OCI-LY1 (cell line): Measurements from ENCODE around the gene DPY19L3.
A peak's percentile ranks its signal among the peaks of the same experiment; 100 is the strongest.

Experiments used
- H2AFZ ChIP-seq: fragments of 200-600 bp; sonication (generic), shearing (Covaris generic); 2 replicates; pipeline ENCODE4 v1.6.0; 2014; ENCODE audit warnings: antibody characterized with exemption, mild to moderate bottlenecking, low read length
- H3F3A ChIP-seq: fragments of 200-600 bp; sonication (generic), shearing (Covaris generic); 2 replicates; pipeline ENCODE4 v1.6.0; 2014; ENCODE audit warnings: mild to moderate bottlenecking, antibody characterized with exemption, low read length, moderate library complexity; ENCODE audit not compliant: insufficient read depth
- H3K27ac ChIP-seq: fragments of 200-600 bp; sonication (generic); 2 replicates; pipeline ENCODE4 v1.5.1; 2014; ENCODE audit warnings: low read length, mixed run types, mild to moderate bottlenecking, low read depth; ENCODE audit not compliant: poor library complexity, severe bottlenecking
- H3K27me3 ChIP-seq: fragments of 200-600 bp; sonication (generic); 2 replicates; pipeline ENCODE4 v1.6.0; 2014; ENCODE audit warnings: antibody characterized with exemption, mild to moderate bottlenecking, low read length, moderate library complexity; ENCODE audit not compliant: insufficient read depth
- H3K36me3 ChIP-seq: fragments of 200-600 bp; sonication (generic); 2 replicates; pipeline ENCODE4 v1.6.1; 2014; ENCODE audit warnings: mild to moderate bottlenecking, antibody characterized with exemption, low read length, moderate library complexity, mixed read lengths; ENCODE audit not compliant: insufficient read depth
- H3K4me1 ChIP-seq: fragments of 200-600 bp; sonication (generic); 2 replicates; pipeline ENCODE4 v1.5.1; 2014; ENCODE audit warnings: mild to moderate bottlenecking, low read length, moderate library complexity; ENCODE audit not compliant: insufficient read depth, severe bottlenecking
- H3K4me2 ChIP-seq: fragments of 200-600 bp; sonication (generic), shearing (Covaris generic); 2 replicates; pipeline ENCODE4 v1.6.1; 2014; ENCODE audit warnings: low read length
- H3K4me3 ChIP-seq: fragments of 200-600 bp; sonication (generic); 2 replicates; pipeline ENCODE4 v1.5.1; 2014; ENCODE audit warnings: low read length, low read depth, mild to moderate bottlenecking, mixed read lengths; ENCODE audit not compliant: poor library complexity, severe bottlenecking
- H3K79me2 ChIP-seq: fragments of 200-600 bp; shearing (Covaris generic); 2 replicates; pipeline ENCODE4 v1.6.1; 2016; ENCODE audit warnings: mixed run types, low read length, mixed read lengths; ENCODE audit not compliant: insufficient read depth
- H3K9ac ChIP-seq: fragments of 200-600 bp; sonication (generic), shearing (Covaris generic); 2 replicates; pipeline ENCODE4 v1.6.1; 2014; ENCODE audit warnings: mild to moderate bottlenecking, low read length, mixed read lengths
- H3K9me2 ChIP-seq: fragments of 200-600 bp; sonication (generic), shearing (Covaris generic); 2 replicates; pipeline ENCODE4 v1.6.1; 2014; ENCODE audit warnings: low read depth, mild to moderate bottlenecking, low read length, mixed read lengths
- H3K9me3 ChIP-seq: fragments of 200-600 bp; shearing (Covaris generic); 2 replicates; pipeline ENCODE4 v1.6.1; 2014; ENCODE audit warnings: low read length, mixed read lengths
- H4K20me1 ChIP-seq: fragments of 200-600 bp; sonication (generic), shearing (Covaris generic); 2 replicates; pipeline ENCODE4 v1.6.0; 2016; ENCODE audit warnings: mild to moderate bottlenecking, low read length; ENCODE audit not compliant: insufficient read depth
- CTCF ChIP-seq: fragments of 200-600 bp; sonication (generic), shearing (Covaris generic); IDR thresholded peaks from 2 replicates; pipeline ENCODE4 v1.5.1; 2017; ENCODE audit warnings: mild to moderate bottlenecking, antibody characterized with exemption, low read length, moderate library complexity, mixed read lengths
- EZH2 ChIP-seq: fragments of 200-600 bp; sonication (generic), shearing (Covaris generic); IDR thresholded peaks from 2 replicates; pipeline ENCODE4 v1.8.0; 2017; ENCODE audit warnings: borderline replicate concordance, mixed run types, mild to moderate bottlenecking, antibody characterized with exemption, low read length, moderate library complexity, mixed read lengths

DPY19L3 gene

GRCh38 chr19:32456406-32456805, 50.8 kb downstream of the DPY19L3 start:
- H3K4me3 ChIP-seq, result no peak overlapping the region
- H2AFZ ChIP-seq, result no peak overlapping the region
- no peak overlapping the region for H3K9ac ChIP-seq
- no peak overlapping the region for H3K27ac ChIP-seq
- no peaks in the 10 kb centered on the region for H3K79me2 ChIP-seq
- no peaks in the 10 kb centered on the region for H3K27me3 ChIP-seq
- H3F3A ChIP-seq, result no peaks in the 10 kb centered on the region
- no peaks in the 10 kb centered on the region for H3K9me2 ChIP-seq
- H3K4me2 ChIP-seq, result no peak overlapping the region
- no peaks in the 10 kb centered on the region for H4K20me1 ChIP-seq
- no peaks in the 10 kb centered on the region for H3K9me3 ChIP-seq
- H3K4me1 ChIP-seq, result peaks cover 9% of the 10 kb centered on the region
- no peak for TF ChIP-seq EZH2
- TF ChIP-seq CTCF, result no peak
- peaks cover 35% of the 10 kb centered on the region for H3K36me3 ChIP-seq

- no peaks in the 10 kb centered on the region for H3K79me2 ChIP-seq
- H3K9me3 ChIP-seq, result no peaks in the 10 kb centered on the region
- H3K9me2 ChIP-seq, result no peaks in the 10 kb centered on the region
- no peak overlapping the region for H3K4me3 ChIP-seq
- H3K4me2 ChIP-seq, result no peak overlapping the region
- TF ChIP-seq EZH2, result no peak
- no peak overlapping the region for H2AFZ ChIP-seq
- no peaks in the 10 kb centered on the region for H3F3A ChIP-seq
- no peaks in the 10 kb centered on the region for H4K20me1 ChIP-seq
- peaks cover 35% of the 10 kb centered on the region for H3K36me3 ChIP-seq
- no peak overlapping the region for H3K27ac ChIP-seq
- H3K9ac ChIP-seq, result no peak overlapping the region
- H3K27me3 ChIP-seq, result no peaks in the 10 kb centered on the region
- H3K4me1 ChIP-seq, result peaks cover 9% of the 10 kb centered on the region
Measured at GRCh38 chr19:32457571-32458158, 52.1 kb downstream of the DPY19L3 start.

GRCh38 chr19:32458500-32459123, 53.0 kb downstream of the DPY19L3 start:
- H3F3A ChIP-seq, result 0 out of 2 replicates have a peak, but pooled peaks cover 3% of the 10 kb centered on the region
- no peaks in the 10 kb centered on the region for H3K9me3 ChIP-seq
- H3K9ac ChIP-seq, result no peak overlapping the region
- H3K27ac ChIP-seq, result no peak overlapping the region
- no peak overlapping the region for H3K4me3 ChIP-seq
- H3K27me3 ChIP-seq, result no peaks in the 10 kb centered on the region
- H3K4me2 ChIP-seq, result peak overlapping the region; percentile 1; the same call in 1 of the 2 replicates
- no peaks in the 10 kb centered on the region for H4K20me1 ChIP-seq
- H3K9me2 ChIP-seq, result no peaks in the 10 kb centered on the region
- TF ChIP-seq EZH2 (no peak), CTCF (no peak)
- H3K36me3 ChIP-seq, result peaks cover 35% of the 10 kb centered on the region
- H3K4me1 ChIP-seq, result peaks cover 9% of the 10 kb centered on the region
- no peaks in the 10 kb centered on the region for H3K79me2 ChIP-seq
- H2AFZ ChIP-seq, result no peak overlapping the region
